NCI-H82 treated with DMSO at 0.1 percent for 48 hours (cell line): Measurements from ENCODE around the gene GOLGA3.

Source experiments
- DNase-seq: peaks from one replicate; lab custom pipeline; 2025; ENCODE audit not compliant: unreplicated experiment; lab: John Stamatoyannopoulos, UW

GOLGA3 gene

DNA sequence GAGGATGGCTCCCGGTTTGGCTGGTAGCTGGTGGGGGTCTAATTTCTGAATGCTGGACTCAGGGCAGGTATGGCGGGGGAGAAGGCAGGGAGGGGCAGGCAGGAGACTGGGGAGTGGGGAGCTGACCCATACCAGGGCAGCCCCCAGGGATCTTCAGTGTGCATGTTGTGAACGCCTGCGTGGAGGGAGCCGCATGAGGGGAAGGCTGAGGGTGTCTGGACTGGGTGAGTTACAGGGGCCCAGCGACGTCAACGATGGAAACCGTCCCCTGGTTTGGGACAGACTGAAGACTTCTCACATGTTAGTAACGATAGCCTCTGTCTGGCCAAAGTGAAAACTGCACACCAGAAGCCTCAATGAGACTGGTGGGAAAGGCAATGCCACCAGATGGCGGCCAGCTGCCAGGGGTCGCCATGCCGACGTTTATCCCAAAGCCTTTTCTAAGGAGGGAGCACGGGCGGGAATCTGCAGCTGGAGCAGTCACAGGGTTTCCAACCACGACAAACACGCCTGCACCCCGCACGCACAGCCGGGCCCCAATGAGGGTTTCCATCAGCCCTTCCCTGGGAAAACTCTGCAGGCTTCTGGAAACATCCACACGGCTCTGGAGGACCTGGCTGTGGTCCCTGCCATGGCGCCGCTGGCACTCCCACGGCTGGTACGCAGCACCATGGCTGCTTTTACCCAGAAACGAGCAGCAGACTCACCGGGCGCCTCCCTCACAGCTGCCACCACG lies 104.0 kb downstream of the GOLGA3 start:
- peak; percentile 52 for DNase-seq

DNA sequence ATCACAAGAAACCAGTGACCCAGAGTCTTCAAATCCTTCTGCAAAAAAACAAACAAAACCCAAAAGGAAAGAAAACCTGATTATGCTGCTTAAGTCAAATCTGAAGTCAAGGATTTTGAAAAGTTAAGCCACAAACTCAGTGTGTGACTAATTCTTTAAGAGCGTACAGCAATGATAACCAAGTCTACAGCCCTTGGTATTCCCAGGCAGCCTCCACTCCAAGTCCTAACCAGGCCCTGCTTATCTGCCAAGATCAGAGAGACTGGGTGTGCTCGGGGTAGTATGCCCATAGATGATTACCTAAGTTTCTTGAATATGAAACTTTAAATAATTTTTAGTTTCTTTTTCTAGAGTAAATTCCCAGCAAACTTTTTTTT lies 104.9 kb downstream of the GOLGA3 start:
- no peak for DNase-seq

GRCh38 chr12:132723015-132723763 lies 105.5 kb downstream of the GOLGA3 start:
- DNase-seq: no peak

- DNase-seq: no peak
These were observed 107.9 kb downstream of the GOLGA3 start for GRCh38 chr12:132720606-132721345.

DNA sequence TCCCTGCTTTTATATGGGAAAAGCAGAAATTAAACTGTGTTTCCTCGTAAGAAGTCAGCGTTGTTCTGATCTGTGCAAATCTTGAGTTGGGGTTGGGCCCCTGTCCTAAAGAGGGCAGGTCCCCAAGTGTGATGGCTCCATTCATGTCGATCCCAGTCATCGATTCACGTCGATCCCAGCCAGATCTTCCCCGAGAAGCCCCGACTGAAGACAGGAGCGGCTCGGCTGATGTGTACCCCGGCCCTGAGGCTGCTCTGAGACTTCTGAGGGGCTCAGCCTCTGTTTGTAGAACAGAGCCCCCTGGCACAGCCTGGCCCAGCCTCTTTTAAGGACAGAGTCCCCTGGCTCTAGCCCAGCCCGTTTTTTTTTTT lies 108.7 kb downstream of the GOLGA3 start:
- DNase-seq: no peak

- no peak for DNase-seq
These were observed 109.3 kb downstream of the GOLGA3 start for GRCh38 chr12:132719141-132719953.
